DND-41 (cell line): ENCODE data around the gene CGB2.
"Not testable (repeated sequence)": the region's sequence is repeated elsewhere in the genome, so short reads cannot be mapped to it uniquely, and the experiment has no call there.

ENCODE experiments used
- EZH2 ChIP-seq: IDR thresholded peaks from 3 replicates; pipeline ENCODE4 v1.6.1; 2012; ENCODE audit warnings: borderline replicate concordance, low read depth, mild to moderate bottlenecking, moderate library complexity, low read length, inconsistent platforms; ENCODE audit not compliant: severe bottlenecking
- TF ChIP-seq, protein P1 (sequence below): IDR thresholded peaks from 2 replicates; pipeline ENCODE4 v1.5.1; 2012; ENCODE audit warnings: borderline replicate concordance, low read length, moderate library complexity, mild to moderate bottlenecking; ENCODE audit not compliant: poor library complexity, severe bottlenecking; ENCODE audit errors: extremely low read depth

GRCh38 chr19:49043548-49043947 lies 11.9 kb downstream of the CGB2 start, which contains the start of gene CGB5:
- TF ChIP-seq, protein P1, sequence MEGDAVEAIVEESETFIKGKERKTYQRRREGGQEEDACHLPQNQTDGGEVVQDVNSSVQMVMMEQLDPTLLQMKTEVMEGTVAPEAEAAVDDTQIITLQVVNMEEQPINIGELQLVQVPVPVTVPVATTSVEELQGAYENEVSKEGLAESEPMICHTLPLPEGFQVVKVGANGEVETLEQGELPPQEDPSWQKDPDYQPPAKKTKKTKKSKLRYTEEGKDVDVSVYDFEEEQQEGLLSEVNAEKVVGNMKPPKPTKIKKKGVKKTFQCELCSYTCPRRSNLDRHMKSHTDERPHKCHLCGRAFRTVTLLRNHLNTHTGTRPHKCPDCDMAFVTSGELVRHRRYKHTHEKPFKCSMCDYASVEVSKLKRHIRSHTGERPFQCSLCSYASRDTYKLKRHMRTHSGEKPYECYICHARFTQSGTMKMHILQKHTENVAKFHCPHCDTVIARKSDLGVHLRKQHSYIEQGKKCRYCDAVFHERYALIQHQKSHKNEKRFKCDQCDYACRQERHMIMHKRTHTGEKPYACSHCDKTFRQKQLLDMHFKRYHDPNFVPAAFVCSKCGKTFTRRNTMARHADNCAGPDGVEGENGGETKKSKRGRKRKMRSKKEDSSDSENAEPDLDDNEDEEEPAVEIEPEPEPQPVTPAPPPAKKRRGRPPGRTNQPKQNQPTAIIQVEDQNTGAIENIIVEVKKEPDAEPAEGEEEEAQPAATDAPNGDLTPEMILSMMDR, result not testable (repeated sequence)
- not testable (repeated sequence) for TF ChIP-seq EZH2
